ENCODE results near the gene GUCY2C.

GUCY2C gene

GRCh38 chr12:14665354-14666348 lies 30.7 kb downstream of the GUCY2C start:
- Histone ChIP-seq H3K27me3 (peaks cover 2% of the 10 kb centered on the region), H3K36me3 (no peaks in the 10 kb centered on the region), H3K27ac (no peak overlapping the region), H3K4me1 (ENCODE audit: control insufficient read depth in 1 of 2, insufficient read depth in 1 of 2, low read depth in 1 of 2, low read length in 1 of 2) (no peaks in the 10 kb centered on the region), H3K4me3 (ENCODE audit: low read depth in 1 of 2, low read length in 1 of 2) (no peak overlapping the region), H3K9me3 (no peaks in the 10 kb centered on the region)
- TF ChIP-seq CTCF (IDR thresholded peaks at IDR 0.05) = no peak

DNA sequence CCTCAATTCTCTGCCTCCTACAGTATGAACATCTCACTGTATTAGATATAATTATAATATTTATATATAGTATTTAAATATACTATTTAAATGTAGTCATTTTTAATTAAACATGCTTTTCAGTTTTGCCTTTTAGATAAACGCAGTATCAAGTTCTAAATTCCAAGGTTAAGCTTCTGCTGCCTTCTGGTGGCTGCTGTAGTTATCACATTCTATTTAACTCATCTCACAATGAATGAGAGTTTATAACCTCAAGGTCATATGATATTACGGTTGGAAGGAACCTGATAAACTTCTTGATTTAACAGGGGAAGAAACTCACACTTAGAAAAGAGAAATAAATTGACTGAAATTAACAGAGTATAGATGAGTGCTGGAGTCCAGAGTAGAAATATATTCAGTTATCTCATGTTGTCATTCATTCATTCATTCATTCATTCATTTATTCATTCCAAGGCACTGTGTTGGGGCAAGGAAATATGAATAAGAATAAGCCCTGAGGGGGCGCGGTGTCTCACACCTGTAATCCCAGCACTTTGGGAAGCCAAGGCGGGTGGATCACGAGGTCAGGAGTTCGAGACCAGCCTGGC lies 31.9 kb downstream of the GUCY2C start:
- Histone ChIP-seq H3K27me3 (peaks cover 4% of the 10 kb centered on the region), H3K4me1 (ENCODE audit: control insufficient read depth in 1 of 2, insufficient read depth in 1 of 2, low read depth in 1 of 2, low read length in 1 of 2) (no peaks in the 10 kb centered on the region), H3K36me3 (no peaks in the 10 kb centered on the region), H3K27ac (no peak overlapping the region), H3K9me3 (no peaks in the 10 kb centered on the region), H3K4me3 (ENCODE audit: low read depth in 1 of 2, low read length in 1 of 2) (no peak overlapping the region)
- TF ChIP-seq CTCF (IDR thresholded peaks at IDR 0.05) = no peak

DNA sequence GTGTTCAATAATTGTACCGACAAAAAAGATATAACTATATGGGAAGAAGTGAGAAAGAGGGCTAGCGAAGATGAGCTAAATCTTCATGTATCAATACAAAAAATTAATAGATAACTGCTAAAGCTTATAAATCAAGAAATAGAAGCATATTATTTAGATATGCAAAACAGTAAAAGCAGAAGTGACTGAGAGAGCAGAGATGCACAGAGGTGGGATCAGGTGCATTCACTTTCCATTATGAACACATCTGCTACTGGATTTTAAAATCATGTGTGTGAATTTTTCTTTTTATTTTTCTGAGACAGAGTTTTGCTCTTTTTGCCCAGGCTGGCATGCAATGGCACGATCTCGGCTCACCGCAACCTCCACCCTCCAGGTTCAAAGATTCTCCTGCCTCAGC lies 33.4 kb downstream of the GUCY2C start:
- Histone ChIP-seq H3K27me3 (peaks cover 4% of the 10 kb centered on the region), H3K36me3 (no peaks in the 10 kb centered on the region), H3K4me1 (ENCODE audit: control insufficient read depth in 1 of 2, insufficient read depth in 1 of 2, low read depth in 1 of 2, low read length in 1 of 2) (no peaks in the 10 kb centered on the region), H3K27ac (no peak overlapping the region), H3K4me3 (ENCODE audit: low read depth in 1 of 2, low read length in 1 of 2) (no peak overlapping the region), H3K9me3 (no peaks in the 10 kb centered on the region)
- no peak for TF ChIP-seq CTCF (IDR thresholded peaks at IDR 0.05)

DNA sequence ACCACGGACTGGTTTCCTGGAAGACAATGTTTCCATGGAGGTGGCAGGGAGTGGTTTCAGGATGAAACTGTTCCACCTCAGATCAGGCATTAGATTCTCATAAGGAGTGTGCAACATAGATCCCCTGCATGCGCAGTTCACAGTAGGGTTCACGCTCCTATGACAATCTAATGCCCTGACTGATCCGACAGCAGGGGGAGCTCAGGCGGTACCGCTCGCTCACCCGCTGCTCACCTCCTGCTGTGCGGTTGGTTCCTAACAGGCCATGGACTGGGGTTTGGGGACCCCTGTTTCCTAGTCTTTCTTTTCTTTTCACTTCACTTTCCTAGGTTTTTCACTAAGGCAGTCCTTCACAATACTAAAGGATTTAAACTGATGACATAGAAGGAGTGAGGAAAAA lies 39.6 kb downstream of the GUCY2C start:
- no peaks in the 10 kb centered on the region for H3K4me1 ChIP-seq (ENCODE audit: control insufficient read depth in 1 of 2, insufficient read depth in 1 of 2, low read depth in 1 of 2, low read length in 1 of 2)
- H3K27me3 ChIP-seq = peaks cover 4% of the 10 kb centered on the region
- no peak for TF ChIP-seq CTCF (IDR thresholded peaks at IDR 0.05)
- H3K27ac ChIP-seq = no peak overlapping the region
- no peak overlapping the region for H3K4me3 ChIP-seq (ENCODE audit: low read depth in 1 of 2, low read length in 1 of 2)
- no peaks in the 10 kb centered on the region for H3K9me3 ChIP-seq
- H3K36me3 ChIP-seq = no peaks in the 10 kb centered on the region

- H3K27ac ChIP-seq = no peak overlapping the region
- no peaks in the 10 kb centered on the region for H3K4me1 ChIP-seq (ENCODE audit: control insufficient read depth in 1 of 2, insufficient read depth in 1 of 2, low read depth in 1 of 2, low read length in 1 of 2)
- H3K4me3 ChIP-seq (ENCODE audit: low read depth in 1 of 2, low read length in 1 of 2) = no peak overlapping the region
- H3K36me3 ChIP-seq = no peaks in the 10 kb centered on the region
- no peaks in the 10 kb centered on the region for H3K9me3 ChIP-seq
- no peak for TF ChIP-seq CTCF (IDR thresholded peaks at IDR 0.05)
- peaks cover 6% of the 10 kb centered on the region for H3K27me3 ChIP-seq
Measured at GRCh38 chr12:14655284-14655683, 41.1 kb downstream of the GUCY2C start.

All from neutrophil (primary cell).